Left ventricle myocardium inferior (tissue), 1 donor: ENCODE data around the gene DCBLD1. TPM values are rescaled to one million over a fixed set of nuclear protein-coding genes. Genes with fewer than 3 reads are reported as not detected.
A peak's percentile ranks its signal among the peaks of the same experiment; 100 is the strongest.

Experiments
- DNase-seq: peaks from one replicate; pipeline ENCODE4 v3.0.0-alpha.2; 2020
- H3K27ac ChIP-seq: fragments of 200-600 bp; replicated peaks from 2 replicates; pipeline ENCODE4 v1.8.0; 2021
- H3K27me3 ChIP-seq: fragments of 200-600 bp; 2 replicates; pipeline ENCODE4 v1.8.0; 2021; ENCODE audit warnings: low read depth
- H3K36me3 ChIP-seq: fragments of 200-600 bp; 2 replicates; pipeline ENCODE4 v1.8.0; 2021
- H3K4me1 ChIP-seq: fragments of 200-600 bp; 2 replicates; pipeline ENCODE4 v1.8.0; 2021
- H3K4me3 ChIP-seq: fragments of 200-600 bp; 2 replicates; pipeline ENCODE4 v1.8.0; 2021; ENCODE audit warnings: mild to moderate bottlenecking, moderate library complexity
- H3K9me3 ChIP-seq: fragments of 200-600 bp; replicated peaks from 2 replicates; pipeline ENCODE4 v1.8.0; 2021
- intact Hi-C: fragments of 100-400 bp; cut with micrococcal nuclease; formaldehyde crosslinking; loops from one replicate; pipeline ENCODE4 v1.11.0; 2022
- total RNA-seq: library from RNA; stranded (reverse); fragmentation: NEBNext Ultra II Directional; extraction: Animal tissue kit (Norgen Biotek cat#: 25700); gene quantifications from one replicate; pipeline ENCODE4 v1.2.1, GENCODE V29; 2021
- TF ChIP-seq, protein P1 (sequence below): fragments of 200-600 bp; IDR thresholded peaks from 2 replicates; pipeline ENCODE4 v1.8.0; 2021; ENCODE audit warnings: antibody characterized with exemption, mild to moderate bottlenecking, borderline replicate concordance
- donor health status: DM: no; HTN: yes; CAD: no; lungs with severe emphysema.

DCBLD1 gene
- total RNA-seq, 1 donor from 2014 or later, result 5.5 TPM

DNA sequence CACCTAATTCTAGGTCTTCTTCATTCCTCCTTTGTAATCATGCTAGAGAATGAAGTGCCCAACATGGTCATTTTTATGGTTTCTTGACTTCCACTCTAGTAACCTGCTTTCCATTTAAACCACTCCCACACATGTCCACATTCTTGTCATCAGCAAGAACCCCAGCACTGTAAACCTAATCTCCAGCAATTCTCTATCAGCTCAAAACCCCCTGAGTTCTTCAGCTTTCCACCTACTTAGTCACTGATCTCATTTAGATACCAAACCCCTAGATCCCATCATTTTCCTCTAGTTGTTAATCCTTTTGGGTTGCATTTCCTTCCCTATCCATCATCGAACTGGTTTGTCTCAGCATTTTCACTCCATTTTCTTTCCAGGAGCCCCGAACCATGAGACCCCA, 70.1 kb downstream of the DCBLD1 start:
- intact Hi-C loops, result no loop called here
- TF ChIP-seq, protein P1, sequence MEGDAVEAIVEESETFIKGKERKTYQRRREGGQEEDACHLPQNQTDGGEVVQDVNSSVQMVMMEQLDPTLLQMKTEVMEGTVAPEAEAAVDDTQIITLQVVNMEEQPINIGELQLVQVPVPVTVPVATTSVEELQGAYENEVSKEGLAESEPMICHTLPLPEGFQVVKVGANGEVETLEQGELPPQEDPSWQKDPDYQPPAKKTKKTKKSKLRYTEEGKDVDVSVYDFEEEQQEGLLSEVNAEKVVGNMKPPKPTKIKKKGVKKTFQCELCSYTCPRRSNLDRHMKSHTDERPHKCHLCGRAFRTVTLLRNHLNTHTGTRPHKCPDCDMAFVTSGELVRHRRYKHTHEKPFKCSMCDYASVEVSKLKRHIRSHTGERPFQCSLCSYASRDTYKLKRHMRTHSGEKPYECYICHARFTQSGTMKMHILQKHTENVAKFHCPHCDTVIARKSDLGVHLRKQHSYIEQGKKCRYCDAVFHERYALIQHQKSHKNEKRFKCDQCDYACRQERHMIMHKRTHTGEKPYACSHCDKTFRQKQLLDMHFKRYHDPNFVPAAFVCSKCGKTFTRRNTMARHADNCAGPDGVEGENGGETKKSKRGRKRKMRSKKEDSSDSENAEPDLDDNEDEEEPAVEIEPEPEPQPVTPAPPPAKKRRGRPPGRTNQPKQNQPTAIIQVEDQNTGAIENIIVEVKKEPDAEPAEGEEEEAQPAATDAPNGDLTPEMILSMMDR, result no peak
- Histone ChIP-seq H3K36me3 (no peaks in the 10 kb centered on the region), H3K4me3 (no peak overlapping the region), H3K4me1 (peaks cover 29% of the 10 kb centered on the region), H3K9me3 (no peaks in the 10 kb centered on the region), H3K27ac (no peak overlapping the region), H3K27me3 (no peaks in the 10 kb centered on the region)
- no peak for DNase-seq

DNA sequence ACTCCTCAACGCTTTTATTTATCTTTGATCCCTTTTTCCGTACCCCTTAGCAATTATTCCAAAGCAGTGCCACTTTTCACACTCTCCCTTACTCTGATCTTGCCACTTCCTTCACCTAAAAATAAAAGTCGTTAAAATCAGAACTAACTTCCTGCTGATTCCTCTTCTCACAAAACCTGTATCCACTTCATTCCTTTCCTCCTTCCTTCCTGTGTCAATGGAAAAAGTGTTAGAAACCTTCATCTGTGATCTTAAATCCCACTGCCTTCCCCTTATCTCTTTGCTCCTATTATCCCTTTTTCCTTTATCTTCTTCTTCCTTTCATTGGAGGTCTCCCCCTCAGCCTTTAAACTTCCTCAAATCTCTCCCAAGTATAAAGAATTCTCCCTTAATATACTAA, 70.7 kb downstream of the DCBLD1 start:
- Histone ChIP-seq H3K4me3 (no peak overlapping the region), H3K36me3 (no peaks in the 10 kb centered on the region), H3K4me1 (peaks cover 23% of the 10 kb centered on the region), H3K27me3 (no peaks in the 10 kb centered on the region), H3K27ac (no peak overlapping the region), H3K9me3 (no peaks in the 10 kb centered on the region)
- intact Hi-C loops, result no loop called here
- TF ChIP-seq, protein P1, result no peak
- DNase-seq, result no peak

DNA sequence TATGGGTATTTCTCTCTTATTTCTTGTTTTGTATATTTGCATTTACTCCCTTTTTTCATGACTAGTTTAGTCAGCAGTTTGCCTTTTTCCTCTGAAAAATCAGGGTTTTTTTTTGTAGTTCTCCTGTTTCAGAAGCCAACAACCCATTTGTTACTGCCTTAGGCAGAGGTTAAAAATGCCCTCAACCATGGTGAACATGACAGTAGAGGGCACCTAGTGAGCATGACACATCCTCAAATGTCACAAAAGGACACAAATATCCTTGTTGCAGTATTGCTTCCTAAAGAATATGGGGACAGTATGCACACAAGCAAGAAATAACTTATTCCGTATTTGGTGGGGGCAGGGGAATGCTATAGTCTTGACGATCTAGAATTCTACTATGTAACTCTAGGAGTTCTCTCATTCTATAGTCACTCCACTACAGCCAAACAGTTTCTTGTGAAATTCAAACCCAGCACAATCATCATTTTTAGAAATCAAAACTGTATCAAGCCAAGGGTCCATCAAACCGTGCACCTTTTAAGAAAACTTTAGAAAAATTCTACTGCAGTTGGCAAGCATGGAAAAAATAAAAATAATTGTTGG, 72.9 kb downstream of the DCBLD1 start:
- intact Hi-C loops, result loop anchor here (5.0 kb wide), 1 partner anchor 203 kb away; no protein-coding TSS in a partner anchor
- peaks cover 12% of the 10 kb centered on the region for H3K4me1 ChIP-seq
- H3K9me3 ChIP-seq, result no peaks in the 10 kb centered on the region
- no peak overlapping the region for H3K4me3 ChIP-seq
- DNase-seq, result no peak
- H3K27me3 ChIP-seq, result no peaks in the 10 kb centered on the region
- TF ChIP-seq, protein P1, result no peak
- H3K27ac ChIP-seq, result no peak overlapping the region
- H3K36me3 ChIP-seq, result no peaks in the 10 kb centered on the region

DNA sequence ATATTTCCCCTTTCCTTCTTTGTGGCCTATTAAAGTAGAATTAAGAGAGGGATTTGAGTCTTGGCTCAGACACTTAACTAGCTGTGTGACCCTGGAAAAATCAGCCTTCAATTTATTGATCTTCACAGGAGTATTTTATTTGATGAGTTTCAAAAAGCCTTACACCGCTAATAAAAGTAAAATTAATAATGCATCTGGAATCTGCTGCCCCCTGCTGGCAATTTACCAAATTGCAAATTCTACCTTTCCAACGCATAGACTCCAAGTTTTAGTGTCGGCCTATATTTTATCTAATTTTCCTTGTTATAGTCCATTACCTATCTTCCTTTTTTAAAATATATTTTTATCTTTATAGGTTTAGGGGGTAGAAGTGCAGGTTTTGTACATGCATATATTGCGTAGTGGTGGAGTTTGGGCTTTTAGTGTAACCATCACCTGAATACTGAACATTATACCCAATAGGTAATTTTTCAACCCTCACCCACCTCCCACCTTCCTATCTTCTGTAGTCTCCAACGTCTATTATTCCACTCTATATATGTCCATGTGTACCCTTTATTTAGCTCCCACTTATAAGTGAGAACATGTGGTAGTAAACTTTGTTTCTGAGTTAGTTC, 73.5 kb downstream of the DCBLD1 start:
- H3K4me3 ChIP-seq, result no peak overlapping the region
- no peaks in the 10 kb centered on the region for H3K9me3 ChIP-seq
- TF ChIP-seq, protein P1, result peak; percentile 94
- no peak for DNase-seq
- H3K4me1 ChIP-seq, result peaks cover 12% of the 10 kb centered on the region
- intact Hi-C loops, result loop anchor here (2.0 to 5.0 kb wide), 2 partner anchors 107 to 204 kb away; no protein-coding TSS in a partner anchor
- no peak overlapping the region for H3K27ac ChIP-seq
- no peaks in the 10 kb centered on the region for H3K27me3 ChIP-seq
- H3K36me3 ChIP-seq, result no peaks in the 10 kb centered on the region

DNA sequence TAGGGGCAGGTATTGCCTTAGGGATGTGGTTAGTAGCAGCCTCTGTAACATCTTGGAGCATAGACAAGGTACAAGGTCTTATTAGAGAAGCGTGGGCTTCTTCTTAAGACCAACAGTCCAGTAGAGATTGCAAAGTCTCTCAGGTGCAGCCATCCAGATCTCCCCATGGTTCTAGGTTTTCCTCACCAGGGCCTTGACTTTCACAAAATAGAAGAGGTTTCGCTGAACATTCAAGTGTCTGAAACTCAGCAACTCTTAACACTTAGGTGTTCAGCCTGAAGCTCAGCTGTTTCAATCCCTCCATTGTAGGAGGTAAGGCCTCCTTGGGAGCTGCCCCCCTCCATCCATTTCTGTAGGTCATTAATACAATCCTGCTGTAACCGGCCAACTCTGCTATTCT, 75.5 kb downstream of the DCBLD1 start:
- Histone ChIP-seq H3K9me3 (no peaks in the 10 kb centered on the region), H3K27me3 (no peaks in the 10 kb centered on the region), H3K4me3 (no peak overlapping the region), H3K36me3 (peaks cover 18% of the 10 kb centered on the region), H3K27ac (no peak overlapping the region), H3K4me1 (peaks cover 12% of the 10 kb centered on the region)
- intact Hi-C loops, result loop anchor here (2.0 to 5.0 kb wide), 2 partner anchors 109 to 206 kb away; no protein-coding TSS in a partner anchor
- TF ChIP-seq, protein P1, result no peak
- no peak for DNase-seq
